ENCODE results near the gene GPATCH2.
"Not testable (repeated sequence)": the region's sequence is repeated elsewhere in the genome, so short reads cannot be mapped to it uniquely, and the experiment has no call there.

The GPATCH2 gene

DNA sequence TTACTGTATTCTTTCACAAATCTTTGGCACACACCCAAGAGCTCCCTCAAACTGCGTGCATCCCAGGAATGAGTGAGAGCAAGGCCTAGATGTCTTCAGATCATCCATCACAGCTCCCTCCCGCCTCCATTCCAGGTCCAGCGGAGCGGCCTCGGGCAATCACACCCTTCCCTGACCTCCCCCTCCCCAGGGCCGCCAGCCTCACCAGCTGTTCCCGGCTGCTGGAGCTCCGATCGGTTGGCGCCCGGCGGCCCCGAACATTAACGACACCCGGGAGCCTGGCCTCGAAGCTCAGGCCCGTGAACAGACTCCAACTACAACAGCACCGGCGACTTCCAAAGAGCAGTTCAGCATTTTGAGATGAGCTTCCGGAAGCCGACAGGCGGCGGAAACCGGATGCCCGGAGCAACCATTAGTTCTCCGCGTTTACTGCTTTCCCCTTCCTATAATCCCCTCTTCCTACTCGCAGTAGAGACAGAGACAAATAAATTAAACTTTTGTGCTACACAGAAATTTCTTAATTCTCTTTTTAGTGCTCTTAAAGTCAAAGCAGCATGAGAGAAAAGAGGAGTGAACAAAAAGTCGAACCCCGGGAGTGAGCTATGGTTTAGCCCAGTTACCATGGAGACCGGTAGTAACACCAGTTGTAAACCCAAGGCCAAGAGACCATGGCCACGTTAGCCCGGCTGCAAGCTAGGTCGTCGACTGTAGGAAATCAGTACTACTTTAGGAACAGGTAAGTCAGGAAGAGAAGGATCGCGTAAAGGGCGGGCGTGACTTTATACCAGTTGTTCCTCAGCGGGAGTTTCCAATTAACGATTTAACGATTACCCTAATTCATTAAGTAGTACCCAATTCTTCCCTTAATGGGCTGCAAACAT, at the start of gene GPATCH2, which contains the start of gene SPATA17:
Gene GPATCH2, minus strand, starts transcription at position 380 of the 881 bp plus-strand sequence. Its CDS starts 119 bp downstream, at position 261.
Gene SPATA17, plus strand, starts transcription at position 634 of the 881 bp plus-strand sequence. Its CDS starts 35 bp downstream, at position 669.
- DNase-seq, result peak; percentile 88 to 99 (median 95)

DNA sequence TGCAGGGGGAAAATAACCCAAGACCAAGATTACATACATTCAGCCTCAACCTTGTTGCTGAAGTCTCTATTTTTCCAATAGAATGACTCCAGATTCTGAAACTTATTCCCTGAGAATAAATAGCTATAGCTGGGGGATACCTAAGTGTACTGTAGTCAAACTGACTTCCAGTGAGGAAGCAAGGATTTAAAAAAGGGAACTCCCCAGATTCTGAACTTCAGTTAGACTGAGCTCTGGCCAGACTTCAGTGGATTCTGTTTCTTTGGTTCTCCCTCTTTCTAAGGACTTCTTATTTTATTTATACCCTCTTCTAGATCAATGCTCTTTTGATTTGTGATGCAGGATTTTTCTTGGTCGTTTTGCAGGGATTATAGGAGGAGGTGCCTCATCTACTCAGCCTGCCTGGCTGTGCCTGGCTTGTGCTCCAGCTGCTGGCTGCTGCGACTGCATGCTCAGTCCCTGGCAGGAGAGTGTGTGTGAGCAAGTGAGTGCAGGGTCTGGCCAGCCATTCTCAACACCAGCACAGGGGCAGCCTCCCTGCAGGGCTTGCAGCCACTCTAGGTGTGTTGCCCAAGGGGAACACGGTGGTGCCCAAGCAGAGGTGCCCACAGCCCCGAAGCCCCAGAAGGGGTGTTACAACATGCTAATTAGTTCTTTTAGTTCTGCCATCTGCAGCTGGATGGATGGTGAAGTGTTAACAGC, 43.3 kb upstream of the GPATCH2 start:
- no peak for DNase-seq

DNA sequence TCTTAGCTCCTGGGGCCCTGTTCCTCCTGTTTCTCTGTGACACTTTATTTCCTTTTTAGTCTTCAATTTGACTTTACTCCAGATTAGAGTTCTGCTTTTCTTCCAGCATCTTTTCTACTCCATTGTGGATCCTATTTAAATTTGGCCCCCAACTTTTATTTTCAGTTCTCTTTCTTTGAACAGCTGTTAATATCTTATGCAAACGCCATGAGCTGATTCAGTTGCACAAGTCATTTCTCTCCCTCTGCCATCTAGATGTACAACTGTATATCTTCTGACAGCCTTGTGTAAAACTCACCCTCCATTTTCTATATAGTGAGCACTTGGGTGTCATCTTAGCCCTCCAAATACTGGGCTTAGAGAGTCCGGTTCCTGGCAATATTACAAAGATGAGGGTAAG, 42.5 kb upstream of the GPATCH2 start:
- no peak for DNase-seq

DNA sequence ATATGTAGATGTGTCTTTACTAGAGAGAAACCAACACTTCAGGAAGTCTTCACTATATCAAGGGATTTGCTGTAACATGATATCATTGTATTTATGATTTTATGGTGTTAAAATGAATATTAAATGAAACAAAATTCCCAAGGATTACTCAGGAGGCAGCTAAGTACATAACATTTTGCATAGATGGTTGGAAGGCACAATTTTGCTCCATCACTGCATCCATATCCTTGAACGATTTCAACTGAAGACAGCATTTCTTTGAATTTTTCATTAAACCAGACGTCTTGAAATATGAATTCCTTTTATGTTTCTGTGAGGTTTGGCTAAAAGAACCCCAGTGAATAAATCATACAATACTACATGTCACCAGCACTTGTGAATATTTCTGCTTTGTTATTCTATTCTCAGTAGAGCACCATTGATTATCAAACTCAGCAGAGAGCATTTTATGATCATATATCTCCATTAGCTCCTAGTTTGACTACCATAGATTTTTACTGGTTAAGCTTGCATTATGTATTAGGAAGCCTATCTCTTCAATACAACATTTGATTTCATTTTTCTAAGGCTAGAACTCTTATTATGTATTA, 37.6 kb upstream of the GPATCH2 start:
- peak in 1 of 3 experiments; percentile 42 for DNase-seq

DNA sequence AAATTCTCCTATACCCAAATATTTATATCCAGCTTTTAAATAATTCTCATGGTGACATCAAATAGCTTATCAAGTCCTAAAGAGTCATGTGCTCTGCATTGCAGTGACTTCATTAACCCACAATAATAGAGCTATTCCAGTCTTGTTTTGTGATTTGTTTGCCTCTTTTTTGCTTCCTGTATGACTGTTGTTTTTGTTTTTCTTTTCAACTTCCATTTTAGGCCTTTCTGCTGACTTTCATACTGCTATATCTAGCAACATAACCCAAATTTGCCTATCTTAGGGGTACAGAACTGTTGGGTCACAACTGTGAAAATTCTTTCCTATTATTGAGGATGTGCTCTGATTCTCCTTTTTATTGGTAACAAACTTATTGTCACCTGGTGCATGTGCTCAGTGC, 30.5 kb upstream of the GPATCH2 start:
- no peak for DNase-seq

DNA sequence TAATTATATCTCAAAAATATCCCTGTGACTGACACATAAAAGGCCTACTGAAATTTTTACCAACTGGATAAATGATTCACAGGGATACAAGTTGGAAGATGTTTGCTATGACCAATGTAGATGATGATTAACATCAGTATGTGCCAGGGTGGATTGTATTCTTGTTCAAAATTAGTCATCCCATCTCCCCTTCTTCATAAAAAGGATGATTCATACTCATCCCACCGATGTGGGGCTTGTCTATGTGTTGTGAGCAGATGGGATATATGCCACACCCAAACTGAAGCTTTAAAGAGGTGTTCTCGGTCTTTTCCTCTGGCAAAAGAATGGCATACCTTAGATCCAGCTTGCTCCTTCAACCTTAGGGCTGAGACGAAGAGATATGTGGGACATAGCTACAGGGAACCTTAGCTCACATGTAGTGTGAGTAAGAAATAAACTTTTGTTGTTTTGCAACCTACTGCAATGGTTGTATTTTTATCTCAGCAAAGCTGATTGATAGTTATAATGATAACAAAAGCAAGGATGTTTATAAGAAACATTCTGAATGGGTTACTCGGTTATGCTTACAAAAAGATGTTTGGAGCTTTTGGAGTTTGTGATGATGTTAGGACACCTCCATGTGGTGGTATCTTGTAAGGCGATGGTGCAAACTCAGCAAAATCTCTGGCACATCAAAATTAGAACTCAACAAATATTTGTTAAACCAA, 29.6 kb upstream of the GPATCH2 start:
- peak in 2 of 3 experiments; percentile 3 to 32 for DNase-seq

DNA sequence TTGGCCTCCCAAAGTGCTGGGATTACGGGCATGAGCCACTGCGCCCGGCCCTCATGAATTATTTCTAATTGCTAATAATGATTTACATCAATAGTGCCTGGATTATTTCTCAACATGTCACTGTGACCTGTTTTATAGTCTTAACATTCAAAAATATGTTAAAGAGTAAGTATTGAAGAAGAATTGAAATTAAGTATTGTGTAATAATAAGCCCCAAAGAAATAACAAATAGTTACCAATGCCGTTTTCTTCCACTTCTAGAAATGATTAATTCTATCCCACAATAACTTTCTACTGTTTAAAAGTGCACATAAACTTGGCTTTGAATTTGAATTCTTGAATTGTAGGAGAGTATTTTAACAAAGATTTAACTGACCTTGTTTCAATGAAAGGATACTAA, 19.8 kb upstream of the GPATCH2 start:
- DNase-seq, result no peak

DNA sequence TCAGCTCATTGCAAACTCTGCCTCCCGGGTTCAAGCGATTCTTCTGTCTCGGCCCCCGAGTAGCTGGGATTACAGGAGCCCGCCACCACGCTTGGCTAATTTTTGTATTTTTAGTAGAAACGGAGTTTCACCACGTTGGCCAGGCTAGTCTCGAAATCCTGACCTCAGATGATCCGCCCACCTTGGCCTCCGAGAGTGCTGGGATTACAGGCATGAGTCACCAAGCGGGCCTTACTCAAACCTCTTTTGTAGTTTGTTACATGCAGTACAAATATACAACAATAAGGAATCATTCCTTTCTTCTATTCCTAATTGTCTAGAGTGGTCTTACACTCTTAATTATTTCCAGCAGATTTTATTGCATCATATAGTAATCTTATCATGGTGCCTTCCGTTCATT, 16.9 kb upstream of the GPATCH2 start:
- no peak for DNase-seq

DNA sequence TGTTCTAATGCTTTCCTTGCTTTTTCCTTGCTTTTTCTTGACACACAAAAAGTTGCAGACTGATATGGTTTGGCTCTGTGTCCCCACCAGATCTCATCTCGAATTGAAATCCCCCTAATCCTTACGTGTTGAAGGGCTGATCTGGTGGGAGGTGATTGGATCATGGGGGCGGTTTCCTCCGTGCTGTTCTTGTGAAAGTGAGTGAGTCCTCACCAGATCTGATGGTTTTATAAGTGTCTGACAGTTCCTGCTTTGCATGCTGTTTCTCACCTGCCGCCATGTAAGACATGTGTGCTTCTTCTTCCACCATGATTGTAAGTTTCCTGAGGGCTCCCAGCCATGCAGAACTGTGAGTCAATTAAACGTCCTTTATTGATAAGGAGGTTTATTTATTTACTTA, 11.6 kb upstream of the GPATCH2 start:
- no peak for DNase-seq

DNA sequence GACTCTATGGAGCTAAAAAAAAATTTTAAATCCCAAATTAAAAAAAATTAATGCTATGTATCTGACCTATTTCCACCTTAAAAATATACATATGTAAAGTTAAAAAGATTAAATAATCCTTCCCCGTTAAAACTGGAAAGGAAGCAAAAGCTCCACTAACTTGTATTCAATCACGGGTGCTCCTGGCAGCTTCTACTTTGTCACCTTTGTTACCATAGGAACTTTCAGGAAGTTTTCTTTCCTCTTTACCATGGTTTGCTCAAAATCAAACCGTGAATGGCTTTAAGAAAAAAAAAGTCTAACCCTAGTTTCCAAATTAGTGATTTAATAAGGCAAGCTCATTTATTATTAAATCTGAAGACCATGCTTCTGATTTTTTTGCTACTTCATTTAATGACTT, 3.5 kb downstream of the GPATCH2 start:
- no peak for DNase-seq

DNA sequence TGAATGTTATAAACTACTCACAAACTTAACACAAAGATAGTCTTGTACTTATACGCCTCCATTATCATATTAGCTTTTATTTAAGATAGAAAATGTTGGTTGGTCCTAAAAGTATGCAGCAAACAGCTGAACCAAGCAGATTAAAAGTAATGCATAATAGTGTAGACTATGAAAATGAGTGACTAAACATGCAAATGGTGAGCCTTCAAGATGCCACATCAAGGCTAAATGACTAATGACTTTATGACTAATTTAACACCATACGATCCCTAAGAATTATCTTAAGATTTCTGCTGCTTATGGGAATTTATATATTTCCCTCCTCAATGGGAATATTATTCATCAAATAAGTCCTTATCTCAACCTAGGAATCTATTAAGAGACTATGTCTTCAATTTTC, 4.6 kb downstream of the GPATCH2 start:
- no peak for DNase-seq

DNA sequence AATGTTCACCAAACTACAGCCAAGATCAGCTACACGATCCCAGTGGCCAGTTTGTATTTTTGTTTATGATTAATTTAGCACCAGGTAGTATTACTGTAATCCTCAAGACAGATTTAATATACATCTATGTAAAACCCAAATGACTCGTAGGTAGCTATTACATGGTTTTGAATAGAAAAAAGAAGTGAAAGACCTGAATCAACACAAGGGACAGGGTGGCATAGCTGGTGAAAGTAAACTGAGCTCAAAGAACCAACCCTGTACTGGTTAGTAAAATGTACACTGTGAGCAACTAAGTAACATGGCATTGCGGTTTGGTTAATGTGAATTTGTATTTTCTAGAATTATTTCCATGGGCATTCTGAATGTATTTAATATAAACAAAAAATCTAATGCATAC, 8.8 kb downstream of the GPATCH2 start:
- no peak for DNase-seq

DNA sequence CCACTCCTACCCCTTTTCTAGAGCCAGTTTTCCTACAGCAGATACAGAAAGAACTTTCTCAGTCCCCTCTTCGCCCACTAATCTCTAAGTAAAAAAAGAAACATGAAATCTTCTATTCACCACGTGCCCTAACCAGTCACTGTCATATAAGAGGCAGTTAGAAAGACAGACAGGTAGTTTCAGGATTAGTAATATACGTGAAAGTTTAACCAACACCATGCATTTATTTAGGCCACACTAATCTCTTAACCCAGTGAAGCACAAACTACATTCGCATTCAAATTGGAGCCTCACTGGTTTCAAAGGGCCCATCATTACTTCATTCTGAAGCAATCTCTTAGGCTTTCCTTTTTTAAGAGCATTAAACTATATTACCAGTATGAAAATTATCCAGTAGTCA, 10.1 kb downstream of the GPATCH2 start:
- no peak for DNase-seq

DNA sequence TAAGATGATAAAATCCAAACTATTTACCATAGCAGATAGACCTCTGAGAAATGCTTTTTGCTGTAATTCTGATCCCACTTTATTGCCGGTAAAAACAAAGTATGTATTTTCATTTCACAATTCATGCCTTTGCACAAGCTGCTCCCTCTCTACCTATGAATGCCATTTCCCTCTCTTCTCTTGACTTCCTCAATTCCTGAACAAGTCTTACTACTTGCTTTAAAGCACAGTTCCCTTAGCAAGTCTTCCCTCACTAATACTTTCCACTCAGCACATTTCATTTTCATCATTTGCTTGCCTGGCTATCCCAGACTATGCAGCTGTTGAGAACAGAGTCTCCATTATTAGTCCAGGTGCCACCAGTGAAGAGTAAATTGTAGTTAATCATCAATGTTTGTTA, 13.8 kb downstream of the GPATCH2 start:
- DNase-seq, result peak in 1 of 3 experiments; percentile 22

DNA sequence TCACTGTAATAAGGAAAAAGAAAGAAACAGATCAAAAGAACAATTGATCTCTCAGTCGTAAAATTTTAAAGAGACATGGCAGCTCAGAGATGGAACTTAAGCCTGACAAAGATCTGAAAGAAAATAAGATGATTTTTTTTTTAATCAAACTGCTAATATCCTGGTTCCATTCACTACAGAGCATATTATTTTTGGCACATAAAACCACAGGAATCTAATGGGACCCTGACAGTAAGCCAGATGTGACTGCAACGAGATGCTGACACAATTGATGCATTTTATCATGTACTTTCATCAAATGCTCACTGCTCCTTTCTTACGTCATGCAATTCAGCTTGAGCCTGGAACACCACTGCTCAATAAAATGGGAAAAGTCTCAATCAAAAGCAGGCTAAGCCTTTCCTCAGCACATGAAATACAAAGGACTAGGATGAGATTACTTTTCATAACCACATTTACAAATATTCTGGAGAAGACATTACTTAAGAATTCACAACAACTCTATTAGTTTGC, 16.6 kb downstream of the GPATCH2 start:
- no peak for DNase-seq

DNA sequence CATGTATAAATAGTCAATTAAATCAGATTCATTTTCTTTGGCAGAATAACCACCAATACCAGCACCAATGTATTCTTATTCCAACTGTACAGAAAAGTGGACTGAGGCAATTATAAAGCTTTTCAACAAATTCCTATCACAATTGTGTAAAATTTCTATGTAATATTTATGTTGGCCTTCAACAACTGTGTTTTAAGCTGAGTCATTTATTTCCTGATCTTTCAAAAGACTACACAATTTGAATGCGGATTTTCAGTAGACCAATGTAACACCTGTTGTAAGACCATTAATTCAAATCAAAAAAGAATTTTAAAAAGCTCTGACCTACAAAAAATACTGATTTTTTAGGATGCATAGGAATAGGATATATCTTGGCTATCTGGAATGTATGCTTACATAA, 25.5 kb downstream of the GPATCH2 start:
- DNase-seq, result no peak

DNA sequence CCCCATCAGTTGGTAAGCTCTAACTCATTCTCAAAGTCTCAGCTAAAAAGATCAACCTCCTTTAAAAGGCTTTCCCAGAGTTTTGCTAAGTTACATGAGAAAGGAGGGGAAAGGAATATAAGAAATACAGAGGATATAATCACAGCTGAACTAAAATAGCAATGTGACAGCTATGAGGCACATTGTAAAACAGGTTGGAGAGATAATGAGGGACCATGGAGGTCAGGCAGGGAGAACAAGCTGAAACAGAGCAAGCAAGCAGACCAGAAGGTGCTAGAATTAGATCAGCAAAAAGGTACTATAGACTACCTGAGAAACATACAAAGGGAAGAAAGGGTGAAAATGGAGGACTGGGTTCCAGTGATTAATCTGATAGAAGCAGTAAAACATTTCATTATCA, 28.5 kb downstream of the GPATCH2 start:
- no peak for DNase-seq

DNA sequence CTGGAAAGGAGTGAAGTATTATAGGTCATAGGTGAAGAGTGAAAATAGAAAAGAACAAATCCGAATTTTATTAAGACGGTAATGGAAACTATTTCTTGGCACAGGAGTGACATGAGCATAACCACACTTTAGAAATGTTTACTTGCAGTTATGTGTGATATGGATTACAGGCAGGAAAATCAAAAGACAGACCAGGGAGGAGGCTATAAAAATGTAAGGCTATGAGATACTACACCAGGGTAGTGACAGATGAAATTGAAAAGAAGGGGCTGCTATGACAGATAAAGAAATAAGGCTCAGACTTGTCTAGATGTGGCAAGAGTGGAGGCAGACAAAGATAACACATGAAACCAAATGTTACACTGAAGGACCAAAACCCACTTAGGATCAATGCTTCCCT, 31.7 kb downstream of the GPATCH2 start:
- no peak for DNase-seq

DNA sequence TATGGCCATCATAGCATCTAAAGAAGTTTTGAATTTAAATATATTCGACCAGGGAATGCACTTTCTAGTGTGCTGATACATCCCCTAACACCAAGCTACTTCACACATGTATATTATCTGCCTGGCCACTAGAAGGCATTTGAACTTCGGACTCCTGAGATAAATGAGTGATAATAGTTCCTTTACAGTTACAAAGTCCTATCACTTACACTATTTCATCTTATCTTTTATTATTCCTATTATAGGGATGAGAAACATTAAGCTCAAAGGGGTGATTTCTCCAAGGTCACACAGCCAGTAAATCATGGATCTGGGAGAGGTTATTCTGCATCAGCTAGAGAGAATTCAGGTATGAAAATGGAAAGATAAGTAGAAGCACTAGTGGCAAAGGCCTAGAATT, 40.3 kb downstream of the GPATCH2 start:
- DNase-seq, result no peak

DNA sequence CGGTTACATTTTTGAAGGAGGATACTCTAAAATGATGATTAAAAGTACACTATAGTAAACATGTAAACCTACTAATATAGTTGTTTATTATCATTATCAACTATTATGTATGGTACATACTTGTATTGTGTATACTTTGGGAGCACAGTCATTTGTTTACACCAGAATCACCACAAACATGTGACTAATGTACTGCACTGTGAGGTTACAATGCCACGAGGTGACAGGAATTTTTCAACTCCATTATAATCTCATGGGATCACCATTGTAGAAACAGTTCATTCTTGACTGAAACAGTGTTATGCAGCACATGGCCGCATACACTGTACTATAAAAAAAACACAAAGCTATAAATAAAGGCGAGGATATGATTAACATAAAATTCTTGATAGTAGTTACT, 44.3 kb downstream of the GPATCH2 start:
- no peak for DNase-seq

DNA sequence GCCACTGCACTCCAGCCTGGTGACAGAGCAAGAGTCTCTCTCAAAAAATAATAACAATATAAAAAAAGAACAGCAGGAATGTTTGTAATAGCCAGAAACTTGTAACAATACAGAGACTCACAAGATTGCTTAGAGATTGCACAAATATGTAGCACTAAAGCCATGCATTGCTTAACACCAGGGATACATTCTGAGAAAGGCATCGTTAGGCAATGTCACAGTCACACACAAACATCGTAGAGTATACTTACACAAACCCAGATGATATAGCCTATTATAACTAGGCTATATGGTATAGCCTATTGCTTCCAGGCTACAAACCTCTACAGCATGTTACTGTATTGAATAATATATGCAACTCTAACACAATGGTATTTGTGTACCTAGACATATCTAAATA, 45.3 kb downstream of the GPATCH2 start:
- no peak for DNase-seq

DNA sequence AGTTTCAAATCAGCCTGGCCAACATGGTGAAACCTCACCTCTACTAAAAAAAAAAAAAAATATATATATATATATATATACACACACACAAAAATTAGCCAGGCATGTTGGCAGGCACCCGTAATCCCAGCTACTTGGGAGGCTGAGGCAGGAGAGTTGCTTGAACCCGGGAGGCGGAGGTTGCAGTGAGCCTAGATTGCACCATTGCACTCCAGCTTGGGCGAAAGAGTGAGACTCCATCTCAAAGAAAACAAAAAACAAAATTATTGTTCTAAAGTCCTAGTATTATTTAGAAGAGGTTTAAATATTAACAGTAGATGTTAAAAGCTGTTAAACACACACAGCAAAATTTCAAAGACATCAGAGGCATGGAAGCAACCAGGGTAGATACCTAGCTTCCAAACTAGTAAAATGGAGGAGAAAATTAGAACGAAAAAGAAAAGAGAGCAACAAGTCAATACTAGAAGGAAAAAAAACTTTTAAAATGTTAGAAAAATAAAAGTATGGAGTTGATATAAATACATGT, 46.5 kb downstream of the GPATCH2 start:
- DNase-seq, result not testable (repeated sequence)

DNA sequence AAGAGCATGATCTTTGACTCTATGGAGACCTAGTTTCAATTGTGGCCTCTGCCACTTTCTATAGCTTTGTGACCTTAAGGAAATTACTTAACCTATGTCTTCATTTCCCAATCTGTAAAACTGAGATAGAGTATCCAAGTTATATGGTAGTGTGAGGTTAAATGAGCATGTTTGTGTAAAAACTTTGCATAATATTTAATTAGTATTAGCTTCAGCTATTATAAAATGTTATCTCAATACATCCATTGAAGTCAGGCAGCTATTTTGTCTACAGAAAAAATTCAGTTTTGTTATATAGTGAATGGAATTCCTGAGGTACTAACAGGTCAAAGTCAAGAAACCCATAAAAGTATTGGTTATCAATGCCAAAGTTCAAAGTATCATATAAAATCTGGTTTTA, 53.6 kb downstream of the GPATCH2 start:
- DNase-seq, result no peak

Data from NCI-H1417 (cell line).